ENCODE measurements around the gene DBNL.

Gene DBNL

GRCh38 chr7:44109991-44110390 is 65.5 kb downstream of the DBNL start:
- no peak for DNase-seq (ENCODE audit: low read depth, low spot score)

GRCh38 chr7:44110719-44111635 is 66.5 kb downstream of the DBNL start:
- DNase-seq (ENCODE audit: low read depth, low spot score): no peak
